NCI-H1436 treated with DMSO at 0.1 percent for 48 hours (cell line): ENCODE results near the gene KRTAP10-5.

ENCODE experiments used
- DNase-seq: peaks from one replicate; lab custom pipeline; 2025; lab: John Stamatoyannopoulos, UW

Gene KRTAP10-5

GRCh38 chr21:44529503-44530125 lies 50.8 kb downstream of the KRTAP10-5 start:
- no peak for DNase-seq
